HG03558 (cell line): ENCODE measurements around the gene ATG7.

ENCODE experiments used
- ATAC-seq: cut with Tn5 transposase; IDR thresholded peaks from one replicate; pipeline ENCODE4 v1.9.1; 2021; ENCODE audit warnings: moderate number of reproducible peaks; ENCODE audit not compliant: unreplicated experiment; ENCODE audit errors: extremely low read depth

The ATG7 gene

GRCh38 chr3:11574981-11575669, 302.9 kb downstream of the ATG7 start:
- no peak for ATAC-seq

GRCh38 chr3:11575677-11576076, 303.5 kb downstream of the ATG7 start:
- no peak for ATAC-seq

GRCh38 chr3:11576453-11576852, 304.3 kb downstream of the ATG7 start:
- ATAC-seq, result no peak

- ATAC-seq, result no peak
These were observed 306.0 kb downstream of the ATG7 start for GRCh38 chr3:11578169-11578568.

- no peak for ATAC-seq
These were observed 308.4 kb downstream of the ATG7 start for GRCh38 chr3:11580645-11581044.

GRCh38 chr3:11581237-11582190, 309.3 kb downstream of the ATG7 start:
- ATAC-seq, result no peak

- no peak for ATAC-seq
These were observed 310.2 kb downstream of the ATG7 start for GRCh38 chr3:11582191-11582968.

- ATAC-seq, result no peak
These were observed 311.0 kb downstream of the ATG7 start for GRCh38 chr3:11583235-11583634.

- no peak for ATAC-seq
These were observed 311.4 kb downstream of the ATG7 start for GRCh38 chr3:11583638-11584046.

- ATAC-seq, result no peak
These were observed 312.4 kb downstream of the ATG7 start for GRCh38 chr3:11584570-11584969.

- no peak for ATAC-seq
These were observed 315.6 kb downstream of the ATG7 start for GRCh38 chr3:11587766-11588165.

- ATAC-seq, result no peak
These were observed 316.1 kb downstream of the ATG7 start for GRCh38 chr3:11588338-11588737.

GRCh38 chr3:11588755-11589154, 316.6 kb downstream of the ATG7 start:
- no peak for ATAC-seq

GRCh38 chr3:11589706-11590105, 317.5 kb downstream of the ATG7 start:
- ATAC-seq, result no peak

GRCh38 chr3:11591002-11591355, 318.8 kb downstream of the ATG7 start:
- no peak for ATAC-seq

- ATAC-seq, result no peak
These were observed 319.4 kb downstream of the ATG7 start for GRCh38 chr3:11591391-11592282.

GRCh38 chr3:11592445-11593298, 320.5 kb downstream of the ATG7 start:
- ATAC-seq, result no peak

- ATAC-seq, result no peak
These were observed 321.3 kb downstream of the ATG7 start for GRCh38 chr3:11593318-11594034.
